RKO (cell line): Measurements from ENCODE around the gene LRRC3B.
A peak's percentile ranks its signal among the peaks of the same experiment; 100 is the strongest.

Experiments
- DNase-seq: peaks from one replicate; pipeline ENCODE4 v3.0.0-alpha.2; 2016; ENCODE audit warnings: low spot score

The LRRC3B gene

DNA sequence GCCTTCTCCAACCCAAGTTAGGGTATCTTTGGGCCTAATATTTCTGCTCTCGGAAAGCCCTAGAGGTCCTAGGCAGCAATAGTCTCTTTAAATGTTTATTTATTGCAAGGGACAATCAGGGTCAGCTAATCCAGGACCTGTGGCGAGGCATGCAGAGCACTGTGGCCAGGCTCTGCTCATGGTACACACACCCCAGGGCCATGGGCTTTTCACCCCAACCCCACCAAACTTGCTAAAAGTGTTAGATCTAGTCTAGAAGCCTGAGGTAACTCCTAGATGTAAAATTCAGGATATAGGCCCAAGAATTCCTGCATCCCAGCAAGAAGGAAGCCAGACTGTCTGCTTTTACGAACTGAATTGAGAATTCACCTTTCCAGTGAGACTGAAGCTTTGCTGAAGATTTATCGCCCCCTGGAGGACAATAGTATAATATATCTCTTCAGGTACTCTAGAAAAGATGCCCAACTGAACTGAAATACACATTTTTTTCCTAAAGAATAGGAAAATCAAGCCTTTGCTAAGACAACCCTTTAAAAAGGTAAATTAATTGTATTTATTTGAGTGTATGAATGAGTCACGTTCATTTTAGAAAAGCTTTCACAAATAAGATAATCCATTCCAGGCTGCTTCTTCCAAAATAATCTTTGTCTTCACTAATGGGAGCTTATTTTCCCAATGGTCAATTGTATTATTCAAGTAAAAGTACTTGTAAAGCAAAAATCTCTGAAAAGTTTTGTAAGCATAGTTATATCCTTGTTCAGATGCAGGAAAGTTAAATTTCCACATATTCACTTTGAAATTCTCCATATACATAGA lies 89.8 kb downstream of the LRRC3B start:
- peak; percentile 58 for DNase-seq

DNA sequence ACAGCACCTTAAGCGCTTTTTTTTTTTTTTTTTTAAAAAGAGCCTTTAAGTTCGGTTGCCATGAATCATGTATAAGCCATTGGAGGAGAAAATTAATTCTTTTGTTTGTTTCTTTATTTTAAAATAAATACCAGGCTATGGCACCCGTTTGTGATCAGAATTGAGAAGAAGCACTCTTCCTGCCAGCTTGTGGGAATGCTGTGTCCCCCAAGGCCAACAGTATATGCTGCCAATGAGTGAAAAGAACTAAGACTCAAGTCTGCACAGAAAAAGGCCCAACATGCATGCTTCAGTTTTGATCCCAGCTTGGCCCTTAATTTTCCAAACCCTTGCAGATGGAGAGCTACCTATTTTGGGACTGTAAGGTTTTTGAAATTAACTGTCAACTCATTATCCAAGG lies 90.5 kb downstream of the LRRC3B start:
- DNase-seq = no peak

DNA sequence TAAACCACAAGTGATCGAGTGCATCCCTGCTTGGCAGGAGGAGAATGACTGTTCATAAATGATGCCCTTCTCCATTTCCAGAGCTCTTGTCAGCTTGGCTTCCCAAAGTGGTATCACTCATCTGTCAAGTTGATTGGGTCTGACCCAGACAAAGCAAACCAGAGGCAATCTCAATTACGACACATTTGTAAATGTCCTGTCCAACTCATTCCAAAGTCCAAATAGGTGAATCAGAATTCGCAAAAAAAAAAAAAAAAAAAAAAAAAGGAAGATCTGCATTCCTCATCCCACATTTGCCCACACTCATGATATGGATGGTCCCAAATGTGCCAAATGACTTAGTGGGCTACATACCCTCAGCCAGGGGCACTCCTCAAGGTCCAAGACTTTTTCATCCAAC lies 91.9 kb downstream of the LRRC3B start:
- no peak for DNase-seq

DNA sequence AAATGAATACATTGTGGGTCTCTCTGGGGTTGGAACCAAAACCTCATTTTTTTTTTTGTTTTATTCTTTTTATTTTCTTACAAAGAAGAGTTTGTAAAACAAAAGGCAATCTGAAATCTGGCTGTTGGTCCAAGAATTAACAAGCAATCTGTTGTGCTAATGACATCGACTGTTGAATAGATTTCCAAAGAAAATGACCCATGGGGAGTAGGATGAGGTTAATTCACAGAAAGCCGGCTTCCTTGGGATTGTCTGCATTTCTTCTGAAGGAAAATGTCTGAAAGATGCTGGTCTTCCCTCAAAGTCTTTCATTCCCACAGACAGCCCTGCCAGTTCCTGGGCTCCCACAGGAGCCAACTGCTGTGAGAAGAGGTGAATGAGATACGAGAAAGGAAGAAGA lies 92.9 kb downstream of the LRRC3B start:
- DNase-seq = no peak

DNA sequence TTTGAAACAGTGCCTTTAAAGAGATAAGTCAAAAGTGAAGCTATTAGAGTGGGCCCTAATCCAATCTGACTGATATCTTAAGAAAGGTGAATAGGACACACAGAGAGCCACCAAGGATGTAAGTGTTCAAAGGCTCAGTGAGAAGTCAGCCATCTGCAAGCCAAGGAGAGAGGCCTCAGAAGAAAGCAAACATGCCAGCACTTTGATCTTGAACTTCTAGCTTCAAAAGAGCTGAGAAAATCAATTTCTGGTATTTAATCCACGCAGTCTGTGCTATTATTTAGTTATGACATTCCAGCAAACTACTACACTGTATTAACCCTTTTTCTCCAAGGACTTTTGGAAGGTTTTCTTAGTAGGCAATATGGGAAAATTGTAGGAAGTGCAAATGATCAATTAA lies 95.7 kb downstream of the LRRC3B start:
- no peak for DNase-seq

DNA sequence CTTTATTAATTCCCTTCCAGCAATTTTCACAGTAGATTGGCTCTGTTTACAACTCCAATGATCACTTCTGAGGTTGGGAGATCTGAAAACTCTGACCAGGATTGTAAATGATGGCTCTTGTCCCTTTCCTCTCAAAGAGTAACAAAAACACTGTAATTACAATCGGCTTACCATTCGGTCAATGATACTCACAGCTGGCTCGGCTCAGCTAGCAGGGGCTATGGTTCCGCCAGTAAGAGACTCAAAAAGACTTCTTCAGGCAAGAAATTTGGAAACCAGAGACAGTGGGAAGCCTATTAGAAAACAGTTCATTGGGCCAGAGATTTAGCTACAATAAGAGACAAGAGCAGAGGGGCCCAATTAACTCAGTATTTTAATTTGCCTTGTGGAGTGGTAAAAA lies 96.6 kb downstream of the LRRC3B start:
- DNase-seq = no peak

DNA sequence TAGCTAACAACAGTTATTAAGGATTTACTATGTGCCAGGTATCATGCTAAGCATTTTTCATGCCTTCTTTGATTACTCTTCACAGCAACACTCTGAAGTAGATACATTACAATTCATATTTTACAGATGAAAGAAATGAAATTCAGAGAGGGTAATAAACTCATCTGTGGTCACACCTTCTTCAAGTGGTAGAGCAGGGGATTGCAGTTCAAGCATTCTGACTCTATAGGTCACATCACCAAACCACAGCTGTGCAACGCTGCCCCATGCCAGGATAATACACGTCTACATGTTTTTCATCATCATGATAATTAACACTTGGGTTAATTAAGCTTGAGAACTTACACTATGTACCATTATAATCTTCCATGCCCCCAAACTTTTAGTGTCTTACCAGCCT lies 98.5 kb downstream of the LRRC3B start:
- DNase-seq = no peak

DNA sequence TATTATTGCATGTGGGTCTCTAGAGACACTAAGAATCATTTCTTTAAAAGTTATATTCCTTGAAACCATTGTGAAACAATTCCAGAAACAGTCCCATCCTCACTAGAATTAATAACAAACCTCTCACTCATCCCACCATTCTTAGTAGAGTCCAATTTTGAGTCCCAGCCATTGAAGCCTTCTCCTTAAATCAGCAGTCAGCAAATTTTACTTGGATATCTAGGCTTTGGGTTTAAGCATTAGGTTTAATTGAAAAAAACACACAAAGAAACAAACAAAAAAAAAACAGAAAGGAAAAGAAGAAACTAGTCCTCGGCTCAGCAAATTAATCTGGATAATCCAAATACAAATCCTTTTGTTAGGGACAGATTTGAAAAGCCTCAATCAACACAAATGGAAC lies 109.3 kb downstream of the LRRC3B start:
- no peak for DNase-seq

DNA sequence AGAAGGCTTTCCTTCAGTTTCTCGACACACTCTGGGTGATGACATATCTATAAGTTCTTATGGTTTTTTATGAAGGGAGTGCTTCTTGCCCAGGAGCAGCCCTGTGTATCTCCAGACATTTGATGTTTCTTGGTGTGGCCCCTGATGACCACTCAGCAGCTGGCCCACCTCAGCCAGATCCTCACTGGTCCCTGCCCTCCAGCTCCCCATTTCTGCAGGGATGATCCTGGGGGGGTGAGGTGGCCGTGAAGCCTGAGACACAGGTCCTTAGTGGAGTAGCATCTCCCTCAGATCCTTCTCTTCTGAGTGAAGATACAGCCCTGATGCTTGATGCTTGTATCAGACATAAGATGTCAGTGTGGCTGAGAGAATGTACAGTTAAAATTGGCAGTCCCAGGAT lies 127.7 kb downstream of the LRRC3B start:
- DNase-seq = no peak

DNA sequence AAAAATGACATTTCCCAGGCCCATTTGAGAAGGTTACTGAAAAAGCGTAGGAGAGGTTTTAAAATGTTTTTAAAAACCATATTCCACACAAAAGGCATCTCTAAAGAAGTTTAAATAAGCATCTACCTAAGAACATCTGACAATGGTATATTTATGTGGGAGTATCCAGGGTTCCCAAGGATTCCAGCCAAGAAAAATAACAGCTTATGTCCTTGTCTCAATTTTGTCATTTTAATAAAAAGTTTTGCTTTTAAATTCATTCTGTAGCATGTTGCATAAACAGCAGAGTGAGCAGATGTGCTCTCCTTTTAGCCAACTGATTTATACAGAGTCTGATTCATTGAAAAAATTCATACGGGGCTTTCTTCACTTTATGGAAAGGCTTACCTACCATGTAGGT lies 129.9 kb downstream of the LRRC3B start:
- DNase-seq = no peak

DNA sequence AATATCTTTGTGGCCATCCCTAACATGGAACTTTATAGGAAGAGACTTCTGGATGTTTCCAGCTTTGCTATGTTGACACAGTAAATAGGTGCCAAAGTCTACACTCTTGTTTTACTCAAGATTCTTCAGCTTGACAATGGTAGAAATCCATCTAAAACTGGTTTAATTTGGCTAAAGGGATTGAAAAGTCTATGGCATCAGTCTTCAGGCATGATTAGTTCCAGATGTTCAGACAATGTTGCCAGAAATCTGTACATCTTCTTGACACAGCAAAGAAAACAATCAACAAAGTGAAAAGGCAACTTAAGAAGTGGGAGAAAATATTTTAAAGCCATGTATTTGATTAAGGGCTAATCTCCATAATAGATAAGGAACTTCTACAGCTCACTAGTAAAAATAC lies 130.5 kb downstream of the LRRC3B start:
- DNase-seq = no peak

DNA sequence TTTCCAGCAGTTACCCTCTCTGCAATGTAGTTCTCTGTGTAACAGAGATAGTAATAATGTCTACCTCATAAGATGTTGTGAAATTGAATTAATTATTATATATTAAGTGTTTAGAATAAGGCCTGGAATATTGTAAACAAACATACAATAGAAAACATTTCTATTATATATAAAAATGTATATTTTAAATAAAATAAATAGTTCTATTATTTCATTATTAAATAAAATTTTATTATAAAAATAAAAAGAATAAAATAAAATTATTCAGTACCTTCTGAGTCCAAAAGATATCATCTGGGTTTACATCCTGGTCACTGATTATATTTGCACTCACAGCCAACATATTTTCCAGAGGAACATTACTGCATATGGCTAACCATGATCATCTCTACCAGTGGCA lies 135.4 kb downstream of the LRRC3B start:
- DNase-seq = no peak
